Suprapubic skin (tissue), 3 donors: ENCODE results near the gene USP40.

Experiments
- CTCF ChIP-seq, 2 donors: fragments of 200-600 bp in 1 of 2; fragments of 450-650 bp in 1 of 2; sonication (generic) in 1 of 2; IDR thresholded peaks; one replicate each; pipeline ENCODE4 v1.5.1; 2016 to 2019; ENCODE audit warnings: antibody characterized with exemption in 2 of 2, mild to moderate bottlenecking in 1 of 2, moderate library complexity in 1 of 2
- EP300 ChIP-seq: sonication (generic); formaldehyde crosslinking; IDR thresholded peaks from one replicate; pipeline ENCODE4 v1.6.1; 2017; ENCODE audit warnings: antibody characterized with exemption

DNA sequence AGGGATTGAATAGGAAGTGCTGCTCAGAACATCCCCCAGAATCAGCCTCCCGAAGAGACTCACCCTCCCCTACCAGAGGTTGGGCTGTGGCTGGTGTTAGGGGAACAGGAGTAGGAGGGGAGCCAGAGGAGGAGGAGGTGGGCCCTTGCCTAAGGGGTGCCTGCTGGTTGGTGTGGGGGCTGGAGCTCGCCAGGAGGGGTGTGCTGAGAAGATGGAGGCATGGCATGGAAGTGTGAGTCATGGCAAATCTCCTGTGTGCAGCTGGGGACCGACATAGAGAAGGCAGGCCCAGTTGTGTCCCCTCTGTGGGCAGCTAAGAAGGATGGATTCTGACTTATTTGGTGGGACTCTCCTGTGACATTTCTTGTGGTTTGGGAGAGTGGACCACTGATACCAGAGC is 138.6 kb downstream of the USP40 start:
- TF ChIP-seq EP300 (no peak), CTCF (IDR thresholded peaks at IDR 0.05) (no peak)
